HFFc6 (cell line): ENCODE results near the gene BPGM. TPM values are rescaled to one million over a fixed set of nuclear protein-coding genes. Genes with fewer than 3 reads are reported as not detected.

ENCODE experiments used
- DNase-seq: peaks from one replicate; pipeline ENCODE4 v3.0.0-alpha.2; 2018
- H3K27ac Mint-ChIP-seq: 2 replicates; pipeline ENCODE4 v1.8.0; 2020; ENCODE audit warnings: mild to moderate bottlenecking, mixed read lengths
- H3K27me3 Mint-ChIP-seq: 2 replicates; pipeline ENCODE4 v1.8.0; 2021; ENCODE audit warnings: mild to moderate bottlenecking, moderate library complexity, mixed read lengths; ENCODE audit not compliant: insufficient read depth
- H3K36me3 Mint-ChIP-seq: 2 replicates; pipeline ENCODE4 v1.8.0; 2021; ENCODE audit warnings: low read depth, mixed read lengths
- H3K4me1 Mint-ChIP-seq: 2 replicates; pipeline ENCODE4 v1.8.0; 2020; ENCODE audit warnings: low read depth, mixed read lengths
- H3K4me3 Mint-ChIP-seq: 2 replicates; pipeline ENCODE4 v1.8.0; 2020; ENCODE audit warnings: mild to moderate bottlenecking, moderate library complexity, mixed read lengths
- H3K9me3 Mint-ChIP-seq: 2 replicates; pipeline ENCODE4 v1.8.0; 2020; ENCODE audit warnings: mild to moderate bottlenecking, mixed read lengths
- total RNA-seq, 6 experiments: library from RNA; stranded (reverse); fragmentation: NEBNext Ultra II Directional; extraction: Animal tissue kit (Norgen Biotek cat#: 25700); gene quantifications; 2 replicates in 1 of 6; 3 replicates in 5 of 6; pipeline ENCODE4 v1.2.3, GENCODE V29; 2021
- TF ChIP-seq, protein P1 (sequence below): fragments of 200-600 bp; sonication (generic); IDR thresholded peaks from 2 replicates; pipeline ENCODE4 v1.5.0; 2021; ENCODE audit warnings: antibody characterized with exemption, mild to moderate bottlenecking

Gene BPGM
- total RNA-seq, 6 experiments from 2014 or later: 34.4 to 57.3 (median 39.3) TPM

DNA sequence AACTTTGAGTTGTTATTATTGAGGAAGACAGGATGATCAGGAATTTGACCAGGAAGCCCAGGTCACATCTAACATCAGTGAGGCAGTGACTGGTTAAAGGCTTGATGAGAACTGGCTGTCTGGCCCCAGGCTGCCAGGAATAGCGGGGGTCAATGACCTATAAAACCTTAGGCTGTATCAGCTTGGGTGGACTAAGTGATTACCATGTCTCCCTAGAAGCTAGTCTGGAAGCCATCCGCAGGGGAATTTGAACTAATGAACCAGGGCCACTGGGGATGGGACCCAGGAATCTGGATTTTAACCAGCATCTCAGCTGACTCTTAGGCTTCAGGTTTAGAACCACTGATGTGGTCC lies 56.6 kb downstream of the BPGM start:
- Mint-ChIP-seq H3K4me1 (peaks cover 58% of the 10 kb centered on the region), H3K36me3 (peaks cover 4% of the 10 kb centered on the region), H3K9me3 (0 out of 2 replicates have a peak, but pooled peaks cover 3% of the 10 kb centered on the region), H3K4me3 (no peak overlapping the region), H3K27ac (peak overlapping the region; percentile 17; the same call in 1 of the 2 replicates), H3K27me3 (no peaks in the 10 kb centered on the region; the same call in 1 of the 2 replicates)
- TF ChIP-seq, protein P1, sequence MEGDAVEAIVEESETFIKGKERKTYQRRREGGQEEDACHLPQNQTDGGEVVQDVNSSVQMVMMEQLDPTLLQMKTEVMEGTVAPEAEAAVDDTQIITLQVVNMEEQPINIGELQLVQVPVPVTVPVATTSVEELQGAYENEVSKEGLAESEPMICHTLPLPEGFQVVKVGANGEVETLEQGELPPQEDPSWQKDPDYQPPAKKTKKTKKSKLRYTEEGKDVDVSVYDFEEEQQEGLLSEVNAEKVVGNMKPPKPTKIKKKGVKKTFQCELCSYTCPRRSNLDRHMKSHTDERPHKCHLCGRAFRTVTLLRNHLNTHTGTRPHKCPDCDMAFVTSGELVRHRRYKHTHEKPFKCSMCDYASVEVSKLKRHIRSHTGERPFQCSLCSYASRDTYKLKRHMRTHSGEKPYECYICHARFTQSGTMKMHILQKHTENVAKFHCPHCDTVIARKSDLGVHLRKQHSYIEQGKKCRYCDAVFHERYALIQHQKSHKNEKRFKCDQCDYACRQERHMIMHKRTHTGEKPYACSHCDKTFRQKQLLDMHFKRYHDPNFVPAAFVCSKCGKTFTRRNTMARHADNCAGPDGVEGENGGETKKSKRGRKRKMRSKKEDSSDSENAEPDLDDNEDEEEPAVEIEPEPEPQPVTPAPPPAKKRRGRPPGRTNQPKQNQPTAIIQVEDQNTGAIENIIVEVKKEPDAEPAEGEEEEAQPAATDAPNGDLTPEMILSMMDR: no peak
- DNase-seq: no peak

DNA sequence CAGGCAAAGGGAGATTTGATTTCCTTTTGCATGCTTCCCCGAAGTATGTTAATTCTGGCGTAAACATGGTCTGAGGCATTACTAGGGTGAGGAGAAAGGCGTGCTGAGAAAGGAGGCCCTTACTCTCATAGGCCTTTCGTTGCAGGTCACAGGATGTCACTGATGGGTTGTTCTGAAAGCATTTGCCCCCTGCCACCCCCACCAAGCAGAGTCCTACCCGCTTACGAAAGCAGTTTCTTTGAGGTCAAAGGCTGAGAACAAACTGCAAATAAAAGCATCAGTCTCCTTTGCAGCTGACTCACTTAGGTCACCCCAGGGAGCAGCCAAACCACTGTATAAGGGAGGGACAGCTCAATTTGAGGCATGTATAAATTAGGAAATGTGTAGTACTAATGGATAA lies 57.1 kb downstream of the BPGM start:
- Mint-ChIP-seq H3K9me3 (0 out of 2 replicates have a peak, but pooled peaks cover 3% of the 10 kb centered on the region), H3K4me3 (no peak overlapping the region), H3K36me3 (peaks cover 4% of the 10 kb centered on the region), H3K27ac (peak overlapping the region; percentile 17; the same call in 1 of the 2 replicates), H3K4me1 (peaks cover 53% of the 10 kb centered on the region), H3K27me3 (no peaks in the 10 kb centered on the region; the same call in 1 of the 2 replicates)
- TF ChIP-seq, protein P1: no peak
- DNase-seq: peak; percentile 66

DNA sequence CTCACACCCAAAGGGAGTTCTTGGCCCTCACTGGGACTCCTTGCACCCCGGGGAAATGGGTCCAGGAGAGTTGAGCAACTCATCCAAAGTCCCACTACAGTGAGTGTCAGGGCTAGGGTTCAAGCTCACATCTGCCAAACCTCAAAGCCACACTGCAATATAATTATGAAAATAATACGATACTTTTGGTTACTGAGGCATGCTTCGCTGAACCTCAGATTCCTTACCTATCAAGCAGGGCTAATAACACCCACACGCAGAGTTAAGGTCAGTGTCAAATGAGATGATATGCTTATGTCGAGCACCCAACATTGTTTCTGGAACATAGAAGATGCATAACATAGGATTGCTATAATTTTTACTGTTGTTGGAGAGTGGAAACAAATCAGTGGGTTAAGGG lies 58.2 kb downstream of the BPGM start:
- 0 out of 2 replicates have a peak, but pooled peaks cover 3% of the 10 kb centered on the region for H3K9me3 Mint-ChIP-seq
- no peak overlapping the region for H3K27ac Mint-ChIP-seq
- H3K27me3 Mint-ChIP-seq: no peaks in the 10 kb centered on the region; the same call in 1 of the 2 replicates
- H3K4me3 Mint-ChIP-seq: no peak overlapping the region
- H3K4me1 Mint-ChIP-seq: peaks cover 48% of the 10 kb centered on the region
- TF ChIP-seq, protein P1: no peak
- peaks cover 4% of the 10 kb centered on the region for H3K36me3 Mint-ChIP-seq
- no peak for DNase-seq

DNA sequence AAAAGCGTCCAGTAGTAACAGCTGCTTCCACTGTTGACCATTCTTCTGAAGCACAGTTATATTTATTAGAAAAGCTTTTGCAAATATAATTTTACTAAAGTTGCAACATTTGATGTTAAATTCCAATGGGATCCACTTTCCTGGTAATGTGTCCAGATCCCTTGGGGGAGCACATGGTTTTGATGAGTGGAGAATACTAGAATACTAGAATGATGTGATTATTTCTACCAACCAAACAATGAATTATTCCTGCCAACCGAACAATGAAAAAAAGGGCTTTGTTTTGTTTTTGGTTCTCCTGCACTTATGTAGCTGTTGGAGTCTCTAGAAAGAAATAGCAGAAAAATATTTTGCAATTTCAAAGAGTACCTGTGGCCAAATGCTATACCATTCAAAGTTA lies 59.1 kb downstream of the BPGM start:
- H3K27me3 Mint-ChIP-seq: no peaks in the 10 kb centered on the region; the same call in 1 of the 2 replicates
- no peak overlapping the region for H3K4me3 Mint-ChIP-seq
- H3K9me3 Mint-ChIP-seq: 0 out of 2 replicates have a peak, but pooled peaks cover 3% of the 10 kb centered on the region
- peaks cover 4% of the 10 kb centered on the region for H3K36me3 Mint-ChIP-seq
- TF ChIP-seq, protein P1: no peak
- no peak overlapping the region for H3K27ac Mint-ChIP-seq
- no peak for DNase-seq
- peaks cover 45% of the 10 kb centered on the region for H3K4me1 Mint-ChIP-seq

DNA sequence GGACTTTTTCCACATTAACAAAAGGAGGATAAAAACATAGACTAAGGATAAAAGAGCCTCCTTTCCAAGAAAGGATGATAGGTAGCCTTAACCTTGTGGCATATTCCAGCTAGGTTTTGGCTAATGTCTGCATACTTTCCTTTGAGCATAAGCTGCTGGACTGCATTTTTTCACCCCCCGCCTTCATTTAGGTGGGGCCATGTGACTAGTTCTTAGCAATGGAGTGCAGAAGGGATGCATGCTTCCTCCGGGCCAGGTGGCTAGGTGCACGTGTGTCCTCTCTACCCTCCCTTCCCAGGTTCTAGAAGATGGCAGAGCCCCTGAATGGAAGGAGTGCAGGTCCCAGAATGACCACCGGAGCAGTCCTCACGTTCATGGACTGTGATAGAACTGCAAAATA lies 59.8 kb downstream of the BPGM start:
- Mint-ChIP-seq H3K9me3 (0 out of 2 replicates have a peak, but pooled peaks cover 3% of the 10 kb centered on the region), H3K4me3 (no peak overlapping the region), H3K36me3 (peaks cover 4% of the 10 kb centered on the region), H3K27me3 (no peaks in the 10 kb centered on the region; the same call in 1 of the 2 replicates), H3K4me1 (peaks cover 45% of the 10 kb centered on the region), H3K27ac (no peak overlapping the region)
- TF ChIP-seq, protein P1: no peak
- no peak for DNase-seq
